Fibroblast of lung (primary cell): Measurements from ENCODE around the gene OR2M7. TPM values are rescaled to one million over a fixed set of nuclear protein-coding genes. Genes with fewer than 3 reads are reported as not detected.
"Not testable (repeated sequence)": the region's sequence is repeated elsewhere in the genome, so short reads cannot be mapped to it uniquely, and the experiment has no call there.

Experiments
- DNase-seq, 2 donors: peaks; one replicate each; pipeline versions ENCODE4 v3.0.0 to v3.0.0-alpha.2; 2010; ENCODE audit warnings: low read depth in 2 of 2
- H2AFZ ChIP-seq: 2 replicates; pipeline ENCODE4 v1.5.1; 2012; ENCODE audit warnings: low read length, control low read depth, inconsistent platforms
- H3K27ac ChIP-seq: 2 replicates; pipeline ENCODE4 v1.5.1; 2011; ENCODE audit warnings: low read length, control low read depth; ENCODE audit not compliant: insufficient read depth
- H3K27me3 ChIP-seq: 2 replicates; pipeline ENCODE4 v1.5.1; 2011; ENCODE audit warnings: mild to moderate bottlenecking, low read length; ENCODE audit not compliant: control insufficient read depth, insufficient read depth
- H3K36me3 ChIP-seq: 2 replicates; pipeline ENCODE4 v1.5.1; 2011; ENCODE audit warnings: low read length; ENCODE audit not compliant: control insufficient read depth, insufficient read depth
- H3K4me1 ChIP-seq: 2 replicates; pipeline ENCODE4 v1.5.1; 2011; ENCODE audit warnings: low read length; ENCODE audit not compliant: control insufficient read depth, insufficient read depth; ENCODE audit errors: extremely low read depth
- H3K4me2 ChIP-seq: 2 replicates; pipeline ENCODE4 v1.5.1; 2011; ENCODE audit warnings: low read length, control low read depth; ENCODE audit not compliant: insufficient read depth; ENCODE audit errors: extremely low read depth
- H3K4me3 ChIP-seq, 4 experiments: fragments of 200-600 bp in 1 of 4; sonication (generic) in 1 of 4; replicated peaks in 1 of 4; 2 replicates each; pipeline ENCODE4 v1.5.1; 2011 to 2016; ENCODE audit warnings: low read length in 4 of 4, low read depth in 3 of 4, mild to moderate bottlenecking in 3 of 4, control low read depth in 2 of 4, inconsistent platforms in 1 of 4, mixed read lengths in 1 of 4; ENCODE audit not compliant: insufficient read depth in 1 of 4; ENCODE audit errors: control extremely low read depth in 1 of 4
- H3K79me2 ChIP-seq: 2 replicates; pipeline ENCODE4 v1.5.1; 2012; ENCODE audit warnings: mild to moderate bottlenecking, low read length, inconsistent platforms; ENCODE audit not compliant: control insufficient read depth, insufficient read depth
- H3K9ac ChIP-seq: 2 replicates; pipeline ENCODE4 v1.5.1; 2011; ENCODE audit warnings: mild to moderate bottlenecking, low read length, control low read depth; ENCODE audit not compliant: insufficient read depth
- H3K9me3 ChIP-seq: 2 replicates; pipeline ENCODE4 v1.5.1; 2012; ENCODE audit warnings: low read depth, low read length; ENCODE audit not compliant: control insufficient read depth, insufficient read depth
- H4K20me1 ChIP-seq: 2 replicates; pipeline ENCODE4 v1.5.1; 2011; ENCODE audit warnings: low read length; ENCODE audit not compliant: control insufficient read depth, insufficient read depth; ENCODE audit errors: extremely low read depth
- EZH2 ChIP-seq: IDR thresholded peaks from 2 replicates; pipeline ENCODE4 v1.5.1; 2012; ENCODE audit warnings: low read length, control low read depth, mild to moderate bottlenecking; ENCODE audit errors: missing control alignments
- polyA plus RNA-seq, 2 donors: library from polyadenylated mRNA; depleted of rRNA in 1 of 2; stranded (reverse) in 1 of 2; unstranded in 1 of 2; fragments of >200 nt; gene quantifications; 2 replicates each; pipeline ENCODE4 v1.2.1, GENCODE V29; 2011 to 2012; ENCODE audit warnings: missing spikeins in 1 of 2
- total RNA-seq: library from RNA; depleted of rRNA; stranded (reverse); fragments of >200 nt; gene quantifications from 2 replicates; pipeline ENCODE4 v1.2.1, GENCODE V29; 2014
- TF ChIP-seq, protein P1 (sequence below), 2 donors: IDR thresholded peaks in 1 of 2; conservative IDR thresholded peaks in 1 of 2; 1 replicate in 1 of 2; 2 replicates in 1 of 2; pipeline ENCODE4 v1.5.1; 2011 to 2012; ENCODE audit warnings: low read length in 2 of 2, control low read depth in 1 of 2, inconsistent platforms in 1 of 2, low read depth in 1 of 2, mild to moderate bottlenecking in 1 of 2

OR2M7 gene
- total and polyA plus RNA-seq, 2 donors (not counting 1 experiment from before 2014, with no cell fraction given), result not detected

DNA sequence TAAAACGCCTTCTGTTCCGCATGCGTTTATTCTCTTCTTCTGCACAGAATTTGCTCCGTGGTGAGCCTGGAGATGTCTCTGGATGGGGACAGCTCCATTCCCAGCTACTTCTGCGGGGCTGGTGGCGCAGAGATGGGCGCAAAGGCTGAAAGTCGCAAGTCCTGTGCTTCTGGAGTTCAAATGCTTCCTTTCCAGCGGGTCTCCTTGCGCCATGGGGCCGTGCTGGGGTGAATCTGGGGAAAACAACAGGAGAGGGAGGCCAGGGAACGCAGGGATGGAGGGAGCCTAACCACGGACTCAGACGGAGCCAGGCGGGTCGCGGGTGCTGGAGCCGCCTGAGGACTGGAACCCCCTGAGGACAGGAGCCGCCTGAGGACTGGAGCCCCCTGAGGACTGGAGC lies 18.3 kb downstream of the OR2M7 start:
- Histone ChIP-seq H3K27me3 (no peaks in the 10 kb centered on the region), H3K4me3 (no peak overlapping the region), H3K27ac (no peak overlapping the region), H2AFZ (no peak overlapping the region), H3K36me3 (no peaks in the 10 kb centered on the region), H3K9me3 (no peaks in the 10 kb centered on the region), H3K4me2 (no peak overlapping the region), H3K4me1 (no peaks in the 10 kb centered on the region), H3K9ac (no peak overlapping the region), H3K79me2 (no peaks in the 10 kb centered on the region), H4K20me1 (no peaks in the 10 kb centered on the region)
- DNase-seq, result no peak
- TF ChIP-seq EZH2, result no peak
- TF ChIP-seq, protein P1, sequence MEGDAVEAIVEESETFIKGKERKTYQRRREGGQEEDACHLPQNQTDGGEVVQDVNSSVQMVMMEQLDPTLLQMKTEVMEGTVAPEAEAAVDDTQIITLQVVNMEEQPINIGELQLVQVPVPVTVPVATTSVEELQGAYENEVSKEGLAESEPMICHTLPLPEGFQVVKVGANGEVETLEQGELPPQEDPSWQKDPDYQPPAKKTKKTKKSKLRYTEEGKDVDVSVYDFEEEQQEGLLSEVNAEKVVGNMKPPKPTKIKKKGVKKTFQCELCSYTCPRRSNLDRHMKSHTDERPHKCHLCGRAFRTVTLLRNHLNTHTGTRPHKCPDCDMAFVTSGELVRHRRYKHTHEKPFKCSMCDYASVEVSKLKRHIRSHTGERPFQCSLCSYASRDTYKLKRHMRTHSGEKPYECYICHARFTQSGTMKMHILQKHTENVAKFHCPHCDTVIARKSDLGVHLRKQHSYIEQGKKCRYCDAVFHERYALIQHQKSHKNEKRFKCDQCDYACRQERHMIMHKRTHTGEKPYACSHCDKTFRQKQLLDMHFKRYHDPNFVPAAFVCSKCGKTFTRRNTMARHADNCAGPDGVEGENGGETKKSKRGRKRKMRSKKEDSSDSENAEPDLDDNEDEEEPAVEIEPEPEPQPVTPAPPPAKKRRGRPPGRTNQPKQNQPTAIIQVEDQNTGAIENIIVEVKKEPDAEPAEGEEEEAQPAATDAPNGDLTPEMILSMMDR (conservative IDR thresholded peaks at IDR 0.05 in 1 of 2, IDR thresholded peaks at IDR 0.05 in 1 of 2; ENCODE audit: low read depth in 1 of 2, low read length in 2 of 2), result no peak

DNA sequence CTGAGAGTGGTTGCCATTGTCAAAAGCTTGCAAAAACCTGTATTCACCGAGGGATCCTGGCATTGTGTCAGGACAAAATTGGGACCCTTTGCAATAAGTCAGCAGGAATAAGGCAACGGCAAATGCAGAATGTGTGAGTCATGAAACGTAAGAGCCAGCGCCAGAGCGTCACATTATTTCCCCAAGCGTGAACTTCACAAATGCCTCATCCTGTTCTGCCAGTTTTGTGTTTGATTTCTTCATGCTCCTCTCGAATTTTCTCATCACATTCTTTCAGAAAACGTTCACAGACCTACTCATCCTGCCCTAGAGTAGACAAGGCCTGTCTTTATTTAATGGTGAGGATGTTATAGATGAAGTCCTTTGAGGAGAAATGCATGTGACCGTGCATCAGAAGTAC lies 18.7 kb downstream of the OR2M7 start:
- not testable (repeated sequence) for H2AFZ ChIP-seq, H3K27me3 ChIP-seq, H3K4me1 ChIP-seq, H4K20me1 ChIP-seq, H3K27ac ChIP-seq, H3K9me3 ChIP-seq, DNase-seq, H3K4me3 ChIP-seq, H3K79me2 ChIP-seq, H3K36me3 ChIP-seq, H3K9ac ChIP-seq, H3K4me2 ChIP-seq

DNA sequence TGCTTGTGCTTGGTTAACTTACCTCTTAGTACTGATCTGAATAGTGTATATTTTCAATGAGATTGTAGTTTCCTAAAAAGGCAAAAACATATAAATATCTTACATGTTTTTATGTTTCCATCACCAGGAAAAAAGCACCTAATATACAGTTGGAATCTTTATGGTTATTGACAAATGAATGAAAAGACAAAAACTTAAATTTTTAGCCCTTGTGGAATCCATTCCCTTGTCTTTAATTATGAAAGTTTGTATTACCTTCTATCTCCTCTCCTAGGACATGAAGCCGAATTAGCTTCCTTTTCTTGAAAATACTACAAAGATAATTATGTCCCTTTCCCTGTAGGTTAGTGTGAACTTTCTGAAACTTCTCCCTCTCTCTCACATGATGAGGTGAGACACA lies 21.0 kb downstream of the OR2M7 start, which contains the start of gene OR2T12:
OR2T12 (minus strand) TSS at position 101 of the 400 bp plus-strand sequence. CDS start 7,846 bp downstream, outside the sequence.
- Histone ChIP-seq H3K36me3 (no peaks in the 10 kb centered on the region), H3K9me3 (no peaks in the 10 kb centered on the region), H3K9ac (no peak within 1 kb of the TSS), H3K4me1 (no peaks in the 10 kb centered on the region), H3K27ac (no peak within 1 kb of the TSS), H3K27me3 (no peaks in the 10 kb centered on the region), H3K79me2 (no peaks in the 10 kb centered on the region), H4K20me1 (no peaks in the 10 kb centered on the region), H2AFZ (no peak within 1 kb of the TSS), H3K4me2 (no peak within 1 kb of the TSS), H3K4me3 (no peak within 1 kb of the TSS)
- TF ChIP-seq, protein P1 (conservative IDR thresholded peaks at IDR 0.05 in 1 of 2, IDR thresholded peaks at IDR 0.05 in 1 of 2; ENCODE audit: low read depth in 1 of 2, low read length in 2 of 2), result no peak
- no peak for TF ChIP-seq EZH2
- no peak for DNase-seq
